HG03175 (cell line): ENCODE measurements around the gene HMCN2.

ENCODE experiments used
- ATAC-seq: cut with Tn5 transposase; IDR thresholded peaks from one replicate; pipeline ENCODE4 v1.9.1; 2021; ENCODE audit warnings: mild to moderate bottlenecking, moderate library complexity; ENCODE audit not compliant: unreplicated experiment

Gene HMCN2

GRCh38 chr9:130305381-130305780 lies 39.8 kb downstream of the HMCN2 start:
- ATAC-seq: no peak

- ATAC-seq: no peak
Measured at GRCh38 chr9:130306823-130307666, 41.5 kb downstream of the HMCN2 start.

- no peak for ATAC-seq
Measured at GRCh38 chr9:130307667-130307943, 42.0 kb downstream of the HMCN2 start.

GRCh38 chr9:130308081-130308571 lies 42.6 kb downstream of the HMCN2 start:
- no peak for ATAC-seq

GRCh38 chr9:130309689-130310455 lies 44.3 kb downstream of the HMCN2 start:
- ATAC-seq: no peak

- no peak for ATAC-seq
Measured at GRCh38 chr9:130310456-130310855, 44.9 kb downstream of the HMCN2 start.

- ATAC-seq: no peak
Measured at GRCh38 chr9:130311003-130311402, 45.4 kb downstream of the HMCN2 start.

GRCh38 chr9:130311408-130312140 lies 46.0 kb downstream of the HMCN2 start:
- ATAC-seq: no peak

- no peak for ATAC-seq
Measured at GRCh38 chr9:130313103-130313858, 47.7 kb downstream of the HMCN2 start.

GRCh38 chr9:130315446-130316226 lies 50.1 kb downstream of the HMCN2 start:
- no peak for ATAC-seq

- ATAC-seq: no peak
Measured at GRCh38 chr9:130316430-130316829, 50.9 kb downstream of the HMCN2 start.

- ATAC-seq: no peak
Measured at GRCh38 chr9:130319300-130319699, 53.7 kb downstream of the HMCN2 start.

GRCh38 chr9:130319944-130320712 lies 54.6 kb downstream of the HMCN2 start:
- ATAC-seq: no peak

- ATAC-seq: no peak
Measured at GRCh38 chr9:130320723-130321481, 55.3 kb downstream of the HMCN2 start.

- no peak for ATAC-seq
Measured at GRCh38 chr9:130321539-130321938, 56.0 kb downstream of the HMCN2 start.

GRCh38 chr9:130323051-130323745 lies 57.6 kb downstream of the HMCN2 start:
- ATAC-seq: no peak

- ATAC-seq: no peak
Measured at GRCh38 chr9:130325921-130326320, 60.4 kb downstream of the HMCN2 start.
